DND-41 (cell line): ENCODE data around the gene TNFRSF12A.

ENCODE experiments used
- ATAC-seq: fragments of 200-7000 bp; cut with Tn5 transposase; 3 replicates; pipeline ENCODE4 v1.9.1; 2021; ENCODE audit warnings: low read depth; ENCODE audit not compliant: insufficient read depth
- DNase-seq: peaks from one replicate; pipeline ENCODE4 v3.0.0-alpha.2; 2020
- H2AFZ ChIP-seq: 2 replicates; pipeline ENCODE4 v1.6.0; 2012; ENCODE audit warnings: low read depth, low read length
- H3K27ac ChIP-seq: 2 replicates; pipeline ENCODE4 v1.5.1; 2012; ENCODE audit warnings: low read length, inconsistent platforms
- H3K27me3 ChIP-seq: fragments of 200-600 bp; sonication (generic); 2 replicates; pipeline ENCODE4 v1.6.0; 2012; ENCODE audit warnings: low read length, mild to moderate bottlenecking, inconsistent platforms; ENCODE audit not compliant: insufficient read depth, poor library complexity
- H3K36me3 ChIP-seq: 2 replicates; pipeline ENCODE4 v1.5.1; 2012; ENCODE audit warnings: low read length, inconsistent platforms; ENCODE audit not compliant: insufficient read depth
- H3K4me1 ChIP-seq: 2 replicates; pipeline ENCODE4 v1.5.1; 2012; ENCODE audit warnings: mild to moderate bottlenecking, low read length; ENCODE audit not compliant: insufficient read depth
- H3K4me2 ChIP-seq: 2 replicates; pipeline ENCODE4 v1.6.0; 2012; ENCODE audit warnings: mild to moderate bottlenecking, moderate library complexity, low read length, inconsistent platforms; ENCODE audit not compliant: insufficient read depth
- H3K4me3 ChIP-seq, 2 experiments: fragments of 200-600 bp in 1 of 2; shearing (Covaris generic) in 1 of 2; 2 replicates each; pipeline ENCODE4 v1.5.1; 2012 to 2016; ENCODE audit warnings: inconsistent platforms in 2 of 2, low read length in 2 of 2, mild to moderate bottlenecking in 2 of 2, low read depth in 1 of 2, moderate library complexity in 1 of 2
- H3K79me2 ChIP-seq: 2 replicates; pipeline ENCODE4 v1.6.0; 2012; ENCODE audit warnings: low read length, inconsistent platforms; ENCODE audit not compliant: insufficient read depth
- H3K9ac ChIP-seq: 2 replicates; pipeline ENCODE4 v1.6.0; 2012; ENCODE audit warnings: low read depth, mild to moderate bottlenecking, inconsistent platforms, low read length, moderate library complexity
- H3K9me3 ChIP-seq: 2 replicates; pipeline ENCODE4 v1.5.1; 2012; ENCODE audit warnings: low read length, moderate library complexity, mild to moderate bottlenecking, inconsistent platforms; ENCODE audit not compliant: insufficient read depth, severe bottlenecking
- H4K20me1 ChIP-seq: 2 replicates; pipeline ENCODE4 v1.6.0; 2012; ENCODE audit warnings: low read length; ENCODE audit not compliant: insufficient read depth
- EZH2 ChIP-seq: IDR thresholded peaks from 3 replicates; pipeline ENCODE4 v1.6.1; 2012; ENCODE audit warnings: borderline replicate concordance, low read depth, mild to moderate bottlenecking, moderate library complexity, low read length, inconsistent platforms; ENCODE audit not compliant: severe bottlenecking
- TF ChIP-seq, protein P1 (sequence below): IDR thresholded peaks from 2 replicates; pipeline ENCODE4 v1.5.1; 2012; ENCODE audit warnings: borderline replicate concordance, low read length, moderate library complexity, mild to moderate bottlenecking; ENCODE audit not compliant: poor library complexity, severe bottlenecking; ENCODE audit errors: extremely low read depth

The TNFRSF12A gene

DNA sequence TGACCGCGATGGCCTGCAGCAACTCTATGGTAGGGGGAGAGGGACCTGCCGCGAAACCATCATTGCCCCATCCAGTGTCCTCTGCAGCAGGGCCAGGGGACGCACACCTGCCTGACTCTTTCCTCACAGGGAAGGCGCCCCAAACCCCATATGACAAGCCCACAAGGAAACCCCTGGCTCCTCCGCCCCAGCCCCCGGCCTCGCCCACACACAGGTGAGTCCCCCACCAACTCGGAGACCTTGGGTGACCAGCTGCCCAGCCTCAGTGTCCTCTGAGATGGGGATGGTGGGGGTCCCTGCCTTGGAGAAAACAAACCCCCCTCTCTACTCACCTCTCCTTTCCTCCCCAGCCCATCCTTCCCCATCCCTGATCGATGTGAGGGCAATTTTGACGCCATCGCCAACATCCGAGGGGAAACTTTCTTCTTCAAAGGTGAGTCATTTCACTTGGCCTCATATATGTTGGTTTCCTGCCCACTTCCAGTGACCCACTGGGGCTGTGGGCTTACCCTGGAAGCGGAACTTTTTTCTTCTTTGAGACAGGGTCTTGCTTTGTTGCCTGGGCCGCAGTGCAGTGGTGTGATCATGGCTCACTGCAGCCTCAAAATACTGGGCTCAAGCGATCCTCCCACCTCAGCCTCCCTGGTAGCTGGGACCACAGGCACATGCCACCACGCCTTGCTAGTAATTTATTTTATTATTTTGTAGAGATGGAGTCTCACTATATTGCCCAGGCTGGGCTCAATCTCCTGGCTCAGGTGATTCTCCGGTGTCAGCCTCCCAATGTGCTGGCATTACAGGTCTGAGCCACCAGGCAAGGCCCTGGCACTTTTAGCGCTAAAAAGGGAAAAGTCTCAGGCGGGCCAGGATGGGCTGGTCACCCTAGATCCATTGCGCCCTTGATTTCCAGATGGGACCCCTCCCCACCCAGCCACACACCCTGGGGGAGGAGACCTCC, 37.3 kb downstream of the TNFRSF12A start:
- peaks cover 15% of the 10 kb centered on the region; the same call in 1 of the 2 replicates for H4K20me1 ChIP-seq
- H3K4me1 ChIP-seq = peaks cover 39% of the 10 kb centered on the region
- H2AFZ ChIP-seq = no peak overlapping the region
- peak overlapping the region; percentile 83; the same call in 1 of the 2 replicates for H3K9ac ChIP-seq
- no peaks in the 10 kb centered on the region for H3K27me3 ChIP-seq
- no peaks in the 10 kb centered on the region for H3K9me3 ChIP-seq
- no peak for ATAC-seq
- peak overlapping the region; percentile 83 for H3K4me2 ChIP-seq
- H3K4me3 ChIP-seq = peak overlapping the region in 1 of 2 experiments; percentile 74; a peak in 2 of 4 replicates
- DNase-seq = no peak
- no peak overlapping the region; the same call in 1 of the 2 replicates for H3K27ac ChIP-seq
- H3K79me2 ChIP-seq = peaks cover 23% of the 10 kb centered on the region
- no peak for TF ChIP-seq EZH2
- TF ChIP-seq, protein P1, sequence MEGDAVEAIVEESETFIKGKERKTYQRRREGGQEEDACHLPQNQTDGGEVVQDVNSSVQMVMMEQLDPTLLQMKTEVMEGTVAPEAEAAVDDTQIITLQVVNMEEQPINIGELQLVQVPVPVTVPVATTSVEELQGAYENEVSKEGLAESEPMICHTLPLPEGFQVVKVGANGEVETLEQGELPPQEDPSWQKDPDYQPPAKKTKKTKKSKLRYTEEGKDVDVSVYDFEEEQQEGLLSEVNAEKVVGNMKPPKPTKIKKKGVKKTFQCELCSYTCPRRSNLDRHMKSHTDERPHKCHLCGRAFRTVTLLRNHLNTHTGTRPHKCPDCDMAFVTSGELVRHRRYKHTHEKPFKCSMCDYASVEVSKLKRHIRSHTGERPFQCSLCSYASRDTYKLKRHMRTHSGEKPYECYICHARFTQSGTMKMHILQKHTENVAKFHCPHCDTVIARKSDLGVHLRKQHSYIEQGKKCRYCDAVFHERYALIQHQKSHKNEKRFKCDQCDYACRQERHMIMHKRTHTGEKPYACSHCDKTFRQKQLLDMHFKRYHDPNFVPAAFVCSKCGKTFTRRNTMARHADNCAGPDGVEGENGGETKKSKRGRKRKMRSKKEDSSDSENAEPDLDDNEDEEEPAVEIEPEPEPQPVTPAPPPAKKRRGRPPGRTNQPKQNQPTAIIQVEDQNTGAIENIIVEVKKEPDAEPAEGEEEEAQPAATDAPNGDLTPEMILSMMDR = no peak
- peaks cover 37% of the 10 kb centered on the region for H3K36me3 ChIP-seq

DNA sequence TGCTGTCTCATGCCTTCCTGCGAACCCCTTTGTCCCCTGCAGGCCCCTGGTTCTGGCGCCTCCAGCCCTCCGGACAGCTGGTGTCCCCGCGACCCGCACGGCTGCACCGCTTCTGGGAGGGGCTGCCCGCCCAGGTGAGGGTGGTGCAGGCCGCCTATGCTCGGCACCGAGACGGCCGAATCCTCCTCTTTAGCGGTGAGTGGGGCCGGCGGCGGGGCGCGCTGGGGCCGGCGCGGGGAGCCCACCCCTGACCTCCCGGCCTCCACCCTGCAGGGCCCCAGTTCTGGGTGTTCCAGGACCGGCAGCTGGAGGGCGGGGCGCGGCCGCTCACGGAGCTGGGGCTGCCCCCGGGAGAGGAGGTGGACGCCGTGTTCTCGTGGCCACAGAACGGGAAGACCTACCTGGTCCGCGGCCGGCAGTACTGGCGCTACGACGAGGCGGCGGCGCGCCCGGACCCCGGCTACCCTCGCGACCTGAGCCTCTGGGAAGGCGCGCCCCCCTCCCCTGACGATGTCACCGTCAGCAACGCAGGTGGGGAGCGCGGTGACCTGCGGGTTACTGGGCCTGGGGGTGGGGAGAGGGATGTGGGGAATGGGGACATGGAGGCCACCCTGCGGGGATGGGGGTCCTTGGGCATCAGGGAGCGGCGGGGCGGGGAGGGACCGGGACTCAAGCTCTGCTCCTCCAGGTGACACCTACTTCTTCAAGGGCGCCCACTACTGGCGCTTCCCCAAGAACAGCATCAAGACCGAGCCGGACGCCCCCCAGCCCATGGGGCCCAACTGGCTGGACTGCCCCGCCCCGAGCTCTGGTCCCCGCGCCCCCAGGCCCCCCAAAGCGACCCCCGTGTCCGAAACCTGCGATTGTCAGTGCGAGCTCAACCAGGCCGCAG, 38.2 kb downstream of the TNFRSF12A start:
- H3K27ac ChIP-seq = peak overlapping the region; percentile 81
- no peaks in the 10 kb centered on the region for H3K9me3 ChIP-seq
- peak overlapping the region; percentile 51 to 74 for H3K4me3 ChIP-seq
- H3K36me3 ChIP-seq = peaks cover 37% of the 10 kb centered on the region
- H3K27me3 ChIP-seq = no peaks in the 10 kb centered on the region
- peak overlapping the region; percentile 83 for H3K4me2 ChIP-seq
- peaks cover 15% of the 10 kb centered on the region; the same call in 1 of the 2 replicates for H4K20me1 ChIP-seq
- H3K79me2 ChIP-seq = peaks cover 23% of the 10 kb centered on the region
- ATAC-seq (peak; percentile 28), DNase-seq (peak; percentile 55)
- peaks cover 32% of the 10 kb centered on the region for H3K4me1 ChIP-seq
- H3K9ac ChIP-seq = peak overlapping the region; percentile 83
- TF ChIP-seq, protein P1 = peak; percentile 31
- TF ChIP-seq EZH2 = no peak
- peak overlapping the region; percentile 61; the same call in 1 of the 2 replicates for H2AFZ ChIP-seq

DNA sequence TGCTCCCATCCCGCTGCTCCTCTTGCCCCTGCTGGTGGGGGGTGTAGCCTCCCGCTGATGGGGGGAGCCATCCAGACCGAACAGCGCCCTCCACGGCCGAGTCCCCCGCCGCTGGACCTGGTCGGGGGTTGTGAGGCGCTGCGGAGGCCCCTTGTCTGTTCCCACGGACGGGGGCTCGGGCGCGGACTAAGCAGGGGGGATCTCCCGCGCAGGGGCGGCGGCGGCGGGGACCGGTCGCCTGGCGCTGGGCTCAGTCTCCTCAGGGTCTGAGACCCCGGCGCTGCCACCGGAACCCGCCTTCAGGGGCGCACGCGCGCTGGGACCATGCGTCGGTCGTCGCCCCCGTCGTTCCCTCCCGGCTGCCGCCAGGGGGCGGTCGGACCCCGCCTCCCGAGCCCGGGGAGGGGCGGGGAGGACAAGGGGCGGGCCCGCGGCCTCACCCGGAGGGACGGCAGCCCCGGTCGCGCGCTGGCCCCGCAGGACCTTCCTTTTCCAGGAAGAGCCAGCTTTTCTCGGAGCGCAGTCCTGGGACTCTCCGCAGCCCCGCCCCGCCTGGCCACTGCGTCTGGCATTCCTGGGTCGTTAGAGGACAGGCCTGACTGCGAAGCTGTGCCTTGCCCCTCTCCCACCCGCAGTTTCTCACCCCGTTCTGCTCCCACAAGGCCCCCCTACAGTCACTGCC, 39.0 kb downstream of the TNFRSF12A start:
- Histone ChIP-seq H3K4me3 (peak overlapping the region; percentile 51 to 74), H3K27me3 (no peaks in the 10 kb centered on the region), H3K4me1 (peaks cover 31% of the 10 kb centered on the region), H3K4me2 (peak overlapping the region; percentile 83), H3K27ac (peak overlapping the region; percentile 90), H3K79me2 (peaks cover 23% of the 10 kb centered on the region), H3K9me3 (no peaks in the 10 kb centered on the region), H3K36me3 (peaks cover 31% of the 10 kb centered on the region), H3K9ac (peak overlapping the region; percentile 83), H4K20me1 (peaks cover 12% of the 10 kb centered on the region; the same call in 1 of the 2 replicates), H2AFZ (peak overlapping the region; percentile 76)
- TF ChIP-seq, protein P1 = peak; percentile 83
- no peak for TF ChIP-seq EZH2
- ATAC-seq (peak; percentile 91), DNase-seq (peak; percentile 88)
